Fibroblast of mammary gland (primary cell): Measurements from ENCODE around the gene SGCE.

Experiments used
- DNase-seq: peaks from one replicate; pipeline ENCODE4 v3.0.0-alpha.2; 2010; ENCODE audit warnings: low read depth
- H3K4me3 ChIP-seq: 2 replicates; pipeline ENCODE4 v1.5.1; 2011; ENCODE audit warnings: low read depth, mild to moderate bottlenecking, low read length, moderate library complexity; ENCODE audit not compliant: control insufficient read depth
- CTCF ChIP-seq: conservative IDR thresholded peaks from 2 replicates; pipeline ENCODE4 v1.5.1; 2011; ENCODE audit warnings: low read depth, low read length, inconsistent platforms; ENCODE audit not compliant: control insufficient read depth, insufficient read depth

The SGCE gene

GRCh38 chr7:94669773-94670495 is 14.0 kb upstream of the SGCE start:
- no peak for DNase-seq
- no peak for TF ChIP-seq CTCF
- H3K4me3 ChIP-seq: no peak overlapping the region

- H3K4me3 ChIP-seq: no peak overlapping the region
- TF ChIP-seq CTCF: no peak
- DNase-seq: no peak
These were observed 11.1 kb upstream of the SGCE start for GRCh38 chr7:94666879-94667587.

GRCh38 chr7:94665426-94665825 is 9.5 kb upstream of the SGCE start:
- H3K4me3 ChIP-seq: no peak overlapping the region
- no peak for DNase-seq
- TF ChIP-seq CTCF: no peak

GRCh38 chr7:94664023-94664422 is 8.1 kb upstream of the SGCE start:
- TF ChIP-seq CTCF: no peak
- H3K4me3 ChIP-seq: no peak overlapping the region
- DNase-seq: no peak

- no peak overlapping the region for H3K4me3 ChIP-seq
- no peak for TF ChIP-seq CTCF
- DNase-seq: no peak
These were observed 6.6 kb upstream of the SGCE start for GRCh38 chr7:94662548-94662947.

- no peak overlapping the region for H3K4me3 ChIP-seq
- DNase-seq: peak; percentile 12
- TF ChIP-seq CTCF: no peak
These were observed 4.1 kb upstream of the SGCE start for GRCh38 chr7:94660006-94660405.
